Renal cortex interstitium (tissue), 15 donors: Measurements from ENCODE around the gene JADE2. TPM values are rescaled to one million over a fixed set of nuclear protein-coding genes. Genes with fewer than 3 reads are reported as not detected.
A peak's percentile ranks its signal among the peaks of the same experiment; 100 is the strongest.
"Not testable (repeated sequence)": the region's sequence is repeated elsewhere in the genome, so short reads cannot be mapped to it uniquely, and the experiment has no call there.

Experiments
- DNase-seq, 11 donors: peaks; one replicate each; pipeline ENCODE4 v3.0.0-alpha.2; 2013; ENCODE audit warnings: low read depth in 9 of 11, low spot score in 4 of 11; ENCODE audit errors: extremely low read depth in 1 of 11
- long read RNA-seq, 16 experiments: transcript quantifications; one replicate each; lab custom pipeline, GENCODE V29; 2026
- polyA plus RNA-seq, 3 donors: library from polyadenylated mRNA; unstranded; fragments of 120-200 nt; gene quantifications; one replicate each; pipeline ENCODE4 v1.2.1, GENCODE V29; 2013; ENCODE audit not compliant: insufficient read length in 3 of 3

The JADE2 gene
- polyA plus RNA-seq = 10 to 100 TPM in 2 of 3 donors, 1 to 10 TPM in 1; 9.3 to 16.5 (median 10.6) TPM
- long read RNA-seq, donor 1 = 0 reads
- long read RNA-seq, donor 2 = 0 reads
- long read RNA-seq, donor 3 = 0 reads
- long read RNA-seq, donor 4 = 0 reads
- long read RNA-seq, donor 5 = 0 reads
- long read RNA-seq, donor 6, partial matches to known transcripts = 0 of 1 reads
- long read RNA-seq, donor 6, other reads (novel, unspliced or antisense) = 0 of 1 reads
- long read RNA-seq, donor 7 = 0 reads
- long read RNA-seq, donor 8 = 0 reads
- long read RNA-seq, donor 9 = 0 reads
- long read RNA-seq, donor 10 = 0 reads
- long read RNA-seq, donor 11 = 0 reads
- long read RNA-seq, donor 12 = 0 reads
- long read RNA-seq, donor 13 = 0 reads
- long read RNA-seq, donor 14 = 0 reads
- long read RNA-seq, donor 15 = 0 reads
- long read RNA-seq, donor 16, partial matches to known transcripts = 6 of 6 reads
- long read RNA-seq, donor 16, other reads (novel, unspliced or antisense) = 0 of 6 reads

DNA sequence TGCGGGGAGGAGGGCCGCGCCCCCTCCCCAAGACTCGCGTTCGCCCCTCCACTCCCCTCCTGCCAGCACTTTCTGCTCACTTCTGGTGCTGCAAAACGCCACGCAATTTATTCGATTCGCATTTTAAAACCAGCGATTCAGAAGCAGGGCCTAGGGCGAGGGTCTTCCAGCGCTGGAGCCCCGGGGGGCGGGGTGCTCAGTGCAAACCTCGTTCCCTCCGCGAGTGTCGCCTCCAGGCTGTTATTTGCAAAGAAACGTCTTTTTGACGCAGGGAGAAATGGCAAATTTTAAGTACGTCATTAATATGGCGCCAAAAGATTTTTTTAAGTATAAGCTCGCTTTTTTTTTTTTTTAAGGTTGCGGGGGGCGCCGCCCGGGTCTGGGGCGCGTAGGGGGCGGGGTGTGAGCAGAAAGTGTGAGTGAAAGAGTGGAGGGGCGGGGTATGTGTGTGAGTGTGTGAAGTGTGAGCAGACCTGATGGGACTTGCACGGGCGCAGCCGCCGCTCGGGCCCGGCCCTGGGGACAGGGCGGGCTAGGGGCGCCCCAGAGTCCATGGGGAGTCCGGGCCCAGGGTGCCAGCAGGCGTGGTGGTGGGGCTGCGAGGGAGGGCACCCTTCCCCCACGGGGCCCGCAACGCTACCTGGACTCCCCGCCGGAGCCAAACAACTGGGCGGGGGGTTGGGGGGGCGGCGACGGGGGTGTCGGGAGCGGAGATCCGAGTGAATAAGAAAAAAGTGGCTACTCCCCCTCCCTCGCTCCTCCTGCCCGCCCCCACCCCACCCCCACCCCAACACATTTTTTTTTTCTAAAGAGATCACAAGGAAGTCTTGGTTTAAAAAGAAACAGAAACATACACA lies at the start of gene JADE2:
Gene JADE2 (plus strand): TSS at position 845 of the 857 bp plus-strand sequence. CDS start 10,188 bp downstream, outside the sequence.
- peak in 3 of 11 donors; percentile 48 to 57 (median 54) for DNase-seq

DNA sequence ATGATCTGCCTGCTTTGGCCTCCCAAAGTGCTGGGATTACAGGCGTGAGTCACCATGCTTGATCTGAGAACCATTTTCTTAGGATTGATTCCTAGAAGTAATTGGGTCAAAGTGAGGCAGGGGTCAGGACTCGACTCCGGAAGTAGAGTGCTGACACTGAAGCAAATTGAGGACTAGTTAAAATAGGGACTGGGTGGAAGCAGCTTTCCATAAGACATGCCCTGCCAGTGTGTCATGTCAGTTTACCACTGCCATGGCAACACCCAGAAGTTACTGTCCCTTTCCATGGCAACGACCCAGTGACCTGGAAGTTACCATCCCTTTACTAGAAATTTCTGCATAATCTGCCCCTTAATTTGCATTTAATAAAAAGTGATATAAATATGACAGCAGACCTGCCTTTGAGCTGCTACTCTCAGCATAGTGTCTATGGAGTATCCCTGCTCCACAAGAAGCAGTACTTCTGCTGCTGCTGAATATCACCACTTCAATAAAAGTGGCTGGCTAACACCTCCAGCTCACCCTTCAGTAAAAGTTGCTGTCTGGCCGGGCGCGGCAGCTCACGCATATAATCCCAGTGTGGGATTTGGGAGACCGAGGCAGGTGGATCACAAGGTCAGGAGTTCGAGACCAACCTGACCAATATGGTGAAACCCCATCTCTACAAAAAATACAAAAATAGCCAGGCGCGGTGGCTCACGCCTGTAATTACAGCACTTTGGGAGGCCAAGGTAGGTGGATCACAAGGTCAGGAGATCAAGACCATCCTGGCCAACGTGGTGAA lies 47.8 kb upstream of the JADE2 start:
- DNase-seq = no peak

DNA sequence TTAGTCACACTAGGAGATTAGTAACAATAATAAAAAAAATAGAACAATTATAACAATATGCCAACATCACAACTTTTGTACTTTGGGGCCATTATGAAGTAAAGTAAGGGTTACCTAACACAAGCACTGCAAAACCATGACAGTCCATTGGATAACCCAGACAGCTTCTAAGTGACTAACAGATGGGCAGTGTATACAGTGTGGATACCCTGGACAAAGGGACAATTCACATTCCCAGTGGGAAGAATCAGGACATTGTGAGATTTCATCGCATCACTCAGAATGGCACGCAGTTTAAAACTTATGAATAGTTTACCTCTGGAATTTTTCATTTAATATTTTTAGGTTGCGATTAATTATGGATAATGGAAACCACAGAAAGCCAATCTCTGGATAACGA lies 45.6 kb upstream of the JADE2 start:
- no peak for DNase-seq

DNA sequence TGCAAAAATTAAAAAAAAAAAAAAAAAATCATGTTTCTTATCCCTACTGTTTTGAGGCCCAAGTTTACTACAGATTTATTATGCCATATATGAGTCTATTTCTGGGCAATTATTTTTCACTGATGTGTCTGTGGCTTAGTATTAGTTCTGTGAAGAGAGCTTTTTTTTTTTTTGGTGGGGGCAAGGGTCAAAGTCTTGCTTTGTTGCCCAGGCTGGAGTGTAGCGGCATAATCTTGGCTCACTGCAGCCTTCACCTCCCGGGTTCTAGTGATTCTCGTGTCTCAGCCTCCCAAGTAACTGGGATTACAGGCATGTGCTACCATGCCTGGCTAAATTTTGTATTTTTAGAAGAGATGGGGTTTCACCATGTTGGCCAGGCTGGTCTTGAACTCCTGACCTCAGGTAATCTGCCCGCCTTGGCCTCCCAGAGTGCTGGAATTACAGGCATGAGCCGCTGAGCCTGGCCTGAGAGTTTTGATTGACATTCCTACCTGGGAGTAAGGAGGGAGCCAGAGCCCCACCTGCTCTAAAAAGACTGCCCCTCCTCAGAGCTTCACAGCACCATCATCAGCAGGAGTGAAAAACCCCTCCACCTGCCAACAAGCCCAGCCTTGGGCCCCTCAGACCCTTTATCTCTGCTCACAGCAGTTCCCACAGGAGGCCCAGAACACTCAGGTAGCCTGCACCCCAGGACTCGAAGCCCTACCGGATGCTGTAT lies 36.1 kb upstream of the JADE2 start:
- DNase-seq = no peak

DNA sequence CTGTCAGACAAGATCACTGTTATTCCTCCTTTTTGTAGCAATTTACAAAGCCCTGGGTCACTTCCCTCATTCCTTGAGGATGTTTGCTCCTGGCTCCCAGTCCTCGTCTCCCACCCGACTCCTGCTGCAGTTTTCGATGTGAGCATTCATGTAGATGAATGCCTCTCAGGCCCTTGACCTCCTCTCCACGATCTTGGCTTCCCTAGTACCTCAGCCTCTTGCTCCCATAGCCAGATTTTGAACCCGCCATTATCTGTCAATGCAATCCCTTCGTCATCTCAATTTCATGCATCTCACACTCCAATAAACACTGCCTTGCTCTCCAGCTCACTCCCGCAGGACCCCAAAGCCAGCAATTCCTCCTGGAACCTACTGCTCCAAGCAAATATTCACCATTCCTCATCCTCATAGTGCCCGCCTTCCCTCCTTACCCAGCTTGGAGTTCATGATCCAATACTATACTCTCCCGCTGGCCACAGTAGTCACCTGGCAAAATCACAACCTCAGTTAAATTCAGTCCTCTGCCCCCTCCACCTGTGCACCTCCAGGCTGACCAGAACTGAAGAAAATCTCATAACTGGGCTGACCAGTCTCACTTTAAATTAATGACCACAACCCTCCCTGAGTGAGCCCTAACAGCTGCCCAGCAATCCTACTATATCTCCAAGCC lies 35.1 kb upstream of the JADE2 start:
- no peak for DNase-seq

DNA sequence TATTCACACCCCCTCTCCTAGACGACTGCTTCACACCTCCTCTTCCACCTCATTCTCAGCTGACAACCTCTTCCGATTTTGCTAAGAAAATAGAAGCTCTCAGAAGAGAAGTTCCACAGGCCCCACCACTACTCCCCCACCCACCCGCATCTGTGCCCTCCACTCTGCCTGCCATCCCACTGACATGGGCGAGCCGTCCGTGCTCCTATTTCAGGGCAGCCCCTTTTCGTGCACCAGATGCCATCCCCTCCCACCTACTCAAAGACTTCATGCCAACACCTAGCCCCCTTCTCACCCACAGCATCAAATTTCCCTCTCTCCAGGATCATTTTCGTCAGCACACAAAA lies 34.6 kb upstream of the JADE2 start:
- DNase-seq = no peak

DNA sequence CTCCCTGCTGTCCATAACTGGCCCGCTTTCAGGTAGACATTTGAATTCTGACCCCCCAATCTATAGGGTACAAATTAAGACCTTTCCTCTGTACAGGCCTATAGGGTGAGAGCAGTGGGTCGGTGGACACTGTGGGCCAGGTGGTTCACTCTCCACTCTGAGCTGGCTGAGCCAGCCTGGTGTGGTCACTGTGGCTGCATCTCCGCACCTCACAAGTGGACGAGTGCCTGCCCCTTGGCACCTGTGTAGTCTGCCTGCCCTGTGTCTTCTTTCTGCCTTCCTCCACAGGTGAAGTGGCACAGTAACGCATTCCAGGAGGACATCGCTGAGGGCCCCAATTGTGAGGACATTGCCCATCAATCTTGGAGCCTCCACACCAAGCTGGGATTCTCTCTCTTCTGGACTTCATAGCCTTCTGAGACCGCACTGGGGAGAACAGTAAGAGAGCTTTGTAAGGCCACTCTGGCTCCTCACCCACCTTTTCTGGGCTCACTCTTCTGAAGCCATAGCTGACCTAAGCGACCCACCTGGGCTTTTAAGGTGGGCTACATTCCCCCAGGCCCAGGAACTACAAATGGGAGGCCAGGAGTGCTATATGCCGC lies 33.5 kb upstream of the JADE2 start:
- DNase-seq = no peak

DNA sequence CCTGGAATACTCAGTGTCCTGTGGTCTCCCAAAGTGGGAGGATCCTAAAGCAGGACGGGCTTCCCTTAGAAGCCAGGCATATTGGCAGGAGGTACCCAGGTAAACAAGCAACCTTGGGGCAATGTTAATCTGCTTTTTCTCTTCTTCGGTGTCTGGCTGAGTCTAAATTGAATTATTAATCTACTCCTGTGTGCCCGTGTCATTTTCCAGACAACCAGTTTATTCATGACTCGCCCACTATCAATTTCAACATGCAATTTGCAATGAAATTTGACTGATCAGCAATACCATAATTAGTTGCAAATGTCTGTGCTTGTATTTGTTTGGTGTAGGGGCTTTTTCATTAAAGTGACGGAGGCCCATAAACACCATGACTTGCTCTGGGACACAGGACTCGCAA lies 32.9 kb upstream of the JADE2 start:
- no peak for DNase-seq

DNA sequence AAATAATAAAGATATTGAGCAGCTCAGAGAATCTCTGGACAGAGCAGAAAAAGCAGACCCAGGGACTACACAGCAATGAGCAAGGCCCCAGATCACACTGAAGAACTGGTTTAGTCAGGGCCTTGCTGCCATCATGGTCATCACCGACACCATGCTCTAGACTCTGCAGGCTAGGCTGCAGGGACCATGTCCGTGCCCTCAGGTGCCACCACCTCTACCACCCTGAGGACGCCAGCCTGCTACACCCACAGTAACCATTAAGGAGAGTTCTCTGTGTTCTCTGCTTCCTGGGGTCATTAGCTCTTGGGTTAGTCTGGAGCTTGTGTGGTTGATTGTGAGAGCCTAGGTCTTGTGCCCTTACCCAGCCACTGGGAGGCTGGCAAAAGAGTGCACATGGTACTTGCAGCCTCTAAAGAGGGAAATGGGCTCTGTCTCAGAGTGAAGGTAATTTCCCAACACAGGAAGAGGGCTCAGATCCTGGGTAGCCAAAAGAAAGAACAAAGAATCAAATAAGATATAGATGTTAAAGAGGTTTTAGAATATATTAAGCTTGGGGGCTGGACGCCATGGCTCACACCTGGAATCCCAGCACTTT lies 31.9 kb upstream of the JADE2 start:
- no peak for DNase-seq

DNA sequence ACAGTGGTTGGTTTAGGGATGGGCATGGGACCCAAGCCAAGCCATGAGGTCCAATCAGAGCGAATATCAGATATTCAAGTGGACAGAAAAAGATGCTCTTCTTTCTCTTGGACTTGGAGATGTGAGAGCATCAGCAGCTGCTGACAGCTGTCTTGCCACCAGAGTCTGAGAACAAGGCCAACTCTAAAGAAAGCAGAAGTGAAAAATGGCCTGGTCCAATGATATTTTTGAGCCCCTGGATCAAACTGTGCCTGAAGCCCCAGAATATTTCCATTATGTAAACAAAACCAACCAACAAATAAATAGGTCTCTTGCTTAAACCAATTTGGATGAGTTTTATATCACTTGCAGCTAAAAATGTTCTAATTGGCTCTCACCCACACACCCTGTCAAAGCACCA lies 30.7 kb upstream of the JADE2 start:
- no peak for DNase-seq

DNA sequence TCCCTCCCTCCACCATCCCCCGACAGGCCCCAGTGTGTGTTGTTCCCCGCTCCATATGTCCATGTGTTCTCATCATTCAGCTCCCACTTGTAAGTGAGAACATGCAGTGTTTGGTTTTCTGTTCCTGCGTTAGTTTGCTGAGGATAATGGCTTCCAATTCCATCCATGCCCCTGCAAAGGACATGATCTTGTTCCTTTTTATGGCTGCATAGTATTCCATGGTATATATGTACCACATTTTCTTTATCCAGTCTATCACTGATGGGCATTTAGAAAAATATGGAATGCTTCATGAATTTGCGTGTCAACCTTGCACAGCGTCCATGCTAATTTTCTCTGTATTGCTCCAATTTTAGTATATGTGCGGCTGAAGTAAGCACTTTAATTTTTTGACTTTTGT lies 25.6 kb upstream of the JADE2 start:
- not testable (repeated sequence) for DNase-seq

DNA sequence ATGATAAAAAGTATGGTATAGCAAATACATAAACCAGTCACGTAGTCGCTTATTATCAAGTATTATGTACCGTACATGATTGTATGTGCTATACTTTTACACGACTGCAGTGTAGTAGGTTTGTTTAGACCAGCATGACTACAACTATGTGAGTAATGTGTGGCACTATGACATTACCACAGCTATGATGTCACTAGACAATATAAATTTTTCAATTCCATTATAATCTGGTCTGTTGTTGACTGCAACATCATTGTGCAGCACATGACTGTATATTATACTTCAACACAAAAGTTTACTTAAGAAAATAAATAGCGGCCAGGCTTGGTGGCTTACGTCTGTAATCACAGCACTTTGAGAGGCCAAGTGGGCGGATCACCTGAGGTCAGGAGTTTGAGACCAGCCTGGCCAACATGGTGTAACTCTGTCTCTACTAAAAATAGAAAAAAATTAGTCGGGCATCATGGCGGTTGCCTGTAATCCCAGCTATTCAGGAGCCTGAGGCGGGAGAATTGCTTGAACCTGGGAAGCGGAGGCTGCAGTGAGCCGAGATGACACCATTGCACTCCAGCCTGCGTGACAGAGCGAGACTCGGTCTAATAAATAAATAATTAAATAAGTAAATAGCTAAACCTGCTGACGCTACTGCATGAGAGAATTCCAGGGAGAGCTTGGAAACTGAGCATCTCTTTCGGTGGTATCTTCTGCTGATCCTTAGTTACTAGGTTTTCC lies 24.6 kb upstream of the JADE2 start:
- no peak for DNase-seq

DNA sequence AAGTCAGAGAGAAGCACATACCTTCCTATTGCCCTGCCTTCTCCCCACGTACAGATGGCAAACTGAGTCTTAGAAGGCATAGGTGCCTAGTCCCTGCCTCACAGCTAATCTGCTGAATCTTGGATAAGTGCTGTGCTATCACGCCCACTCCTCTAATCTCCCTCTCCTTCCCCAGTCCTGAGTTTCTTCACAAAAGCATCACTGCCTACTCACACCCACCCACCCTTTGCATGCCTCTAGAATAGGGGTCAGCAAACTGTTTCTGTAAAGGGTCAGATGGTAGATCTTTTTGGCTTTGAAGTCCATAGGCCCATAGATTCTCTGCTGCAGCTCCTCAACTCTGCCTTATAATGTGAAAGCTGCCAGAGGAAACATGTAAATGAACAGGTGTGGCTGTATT lies 23.2 kb upstream of the JADE2 start:
- DNase-seq = no peak

DNA sequence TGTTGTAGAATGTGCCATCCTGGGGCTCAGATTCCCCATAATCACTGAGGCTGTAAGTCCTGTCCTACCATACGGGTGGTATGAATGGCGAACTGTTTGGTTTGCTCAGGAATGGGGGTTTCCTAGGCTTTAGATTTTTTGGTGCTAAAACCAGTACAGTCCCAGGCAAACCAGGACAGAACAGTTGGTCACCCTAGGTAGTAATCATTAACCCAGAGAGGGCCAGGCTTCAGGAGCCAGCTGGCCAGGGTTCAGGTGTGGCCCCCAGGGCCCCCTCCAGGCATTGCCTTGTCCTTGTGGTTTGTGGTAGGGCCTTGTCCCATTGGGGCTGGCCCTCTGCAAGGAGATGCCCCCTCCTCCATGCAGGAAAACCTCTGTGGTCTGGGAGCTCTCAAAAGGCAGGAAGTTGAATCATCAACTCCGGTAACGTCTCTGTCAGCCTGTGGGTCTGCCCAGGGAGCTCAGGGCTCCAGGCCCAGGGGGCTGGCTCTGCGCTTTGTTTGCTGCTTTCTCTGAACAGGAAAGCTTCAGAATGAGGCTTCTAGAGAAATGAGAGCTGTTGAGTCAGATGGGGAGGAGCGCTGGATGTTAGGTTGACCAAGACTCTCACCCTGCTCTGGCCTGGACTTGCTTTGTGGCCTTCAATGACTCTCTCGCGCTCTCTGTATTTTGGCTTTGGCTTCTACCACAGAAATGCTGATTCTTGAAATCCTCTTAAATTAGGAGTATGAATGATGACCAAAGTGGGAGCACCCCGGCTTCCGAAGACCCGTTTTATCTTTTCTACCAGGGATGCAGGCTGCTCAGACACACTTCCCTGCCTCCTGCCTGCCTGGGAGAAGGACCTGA lies 22.2 kb upstream of the JADE2 start:
- DNase-seq = no peak

DNA sequence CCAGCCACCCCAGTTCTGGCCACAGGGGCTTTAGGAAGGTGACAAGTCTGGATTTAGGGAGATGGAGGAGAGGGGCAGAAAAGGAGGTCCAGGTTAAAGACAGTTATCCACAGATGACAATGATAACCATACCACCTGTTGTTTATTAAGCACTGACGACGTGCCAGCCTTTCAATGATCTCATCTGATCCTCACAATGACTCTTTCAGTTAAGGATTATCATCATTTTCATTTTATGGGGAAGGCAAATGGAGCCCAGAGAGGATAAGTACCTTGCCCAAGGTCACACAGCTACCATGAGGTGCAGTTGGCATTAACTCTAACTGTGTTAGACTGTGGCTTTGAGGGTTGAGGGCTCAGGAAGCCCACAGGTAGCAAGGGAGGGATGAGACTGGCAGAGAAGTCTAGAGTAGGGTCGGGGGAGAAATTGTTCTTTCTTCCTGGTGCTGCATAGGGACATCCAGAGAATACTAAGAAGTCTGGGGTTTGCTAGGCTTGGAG lies 21.5 kb upstream of the JADE2 start:
- DNase-seq = no peak
